ENCODE measurements around the gene FYN.
A peak's percentile ranks its signal among the peaks of the same experiment; 100 is the strongest.

Gene FYN

GRCh38 chr6:111781041-111781708 is 92.1 kb downstream of the FYN start:
- peak; percentile 74 for DNase-seq (ENCODE audit: low read depth)
- no peak for TF ChIP-seq CTCF (IDR thresholded peaks at IDR 0.05; ENCODE audit: low read length, missing control alignments)
- H3K4me3 ChIP-seq (replicated peaks; ENCODE audit: low read depth, low read length) = no peak overlapping the region

- DNase-seq (ENCODE audit: low read depth) = no peak
- no peak overlapping the region for H3K4me3 ChIP-seq (replicated peaks; ENCODE audit: low read depth, low read length)
- no peak for TF ChIP-seq CTCF (IDR thresholded peaks at IDR 0.05; ENCODE audit: low read length, missing control alignments)
Observed at GRCh38 chr6:111780393-111780792, 92.9 kb downstream of the FYN start.

- no peak for DNase-seq (ENCODE audit: low read depth)
- no peak for TF ChIP-seq CTCF (IDR thresholded peaks at IDR 0.05; ENCODE audit: low read length, missing control alignments)
- no peak overlapping the region for H3K4me3 ChIP-seq (replicated peaks; ENCODE audit: low read depth, low read length)
Observed at GRCh38 chr6:111779660-111780059, 93.6 kb downstream of the FYN start.

- no peak for DNase-seq (ENCODE audit: low read depth)
- no peak for TF ChIP-seq CTCF (IDR thresholded peaks at IDR 0.05; ENCODE audit: low read length, missing control alignments)
- no peak overlapping the region for H3K4me3 ChIP-seq (replicated peaks; ENCODE audit: low read depth, low read length)
Observed at GRCh38 chr6:111779031-111779430, 94.2 kb downstream of the FYN start.

GRCh38 chr6:111777357-111777756 is 95.9 kb downstream of the FYN start:
- no peak for TF ChIP-seq CTCF (IDR thresholded peaks at IDR 0.05; ENCODE audit: low read length, missing control alignments)

GRCh38 chr6:111776236-111777221 is 96.7 kb downstream of the FYN start:
- no peak overlapping the region for H3K4me3 ChIP-seq (replicated peaks; ENCODE audit: low read depth, low read length)
- no peak for TF ChIP-seq CTCF (IDR thresholded peaks at IDR 0.05; ENCODE audit: low read length, missing control alignments)
- DNase-seq (ENCODE audit: low read depth) = no peak

More at GRCh38 chr6:111777357-111777756, 95.9 kb downstream of the FYN start:
- DNase-seq (ENCODE audit: low read depth) = no peak
- H3K4me3 ChIP-seq (replicated peaks; ENCODE audit: low read depth, low read length) = no peak overlapping the region

Measured in fibroblast of pulmonary artery (primary cell).